ENCODE measurements around the gene ARID1B. TPM values are rescaled to one million over a fixed set of nuclear protein-coding genes. Genes with fewer than 3 reads are reported as not detected.

Gene ARID1B
- total and polyA plus RNA-seq, 12 donors, result 13.3 to 85.6 (median 50.9) TPM

GRCh38 chr6:156731396-156731795, 45.8 kb upstream of the ARID1B start:
- H3K9me3 ChIP-seq (replicated peaks in 1 of 3), result no peaks in the 10 kb centered on the region
- H3K27me3 ChIP-seq, result no peaks in the 10 kb centered on the region
- H3K4me1 ChIP-seq (replicated peaks in 1 of 2), result no peaks in the 10 kb centered on the region
- H3K27ac ChIP-seq, result no peak overlapping the region
- TF ChIP-seq CTCF (IDR thresholded peaks at IDR 0.05) (no peak), POLR2A (IDR thresholded peaks at IDR 0.05) (no peak)
- H3K36me3 ChIP-seq (replicated peaks in 1 of 2), result no peaks in the 10 kb centered on the region
- H3K4me3 ChIP-seq, result no peak overlapping the region
- intact Hi-C loops (cut with DNase I), result no loop called here
- 57 to 77% (median 70%) methylated on average over 4 of the region's 4 CpGs for whole genome bisulfite sequencing, 4 donors
- peak in 2 of 7 donors; percentile 9 to 13 for DNase-seq

- H3K27me3 ChIP-seq, result no peaks in the 10 kb centered on the region
- TF ChIP-seq CTCF (IDR thresholded peaks at IDR 0.05) (no peak), POLR2A (IDR thresholded peaks at IDR 0.05) (no peak)
- intact Hi-C loops (cut with DNase I), result no loop called here
- WGBS, 4 donors, result 85 to 95% (median 93%) methylated on average over 7 of the region's 7 CpGs
- H3K36me3 ChIP-seq (replicated peaks in 1 of 2), result peaks cover 0 to 3% of the 10 kb centered on the region in 2 donors
- H3K27ac ChIP-seq, result no peak overlapping the region
- no peaks in the 10 kb centered on the region for H3K4me1 ChIP-seq (replicated peaks in 1 of 2)
- no peaks in the 10 kb centered on the region for H3K9me3 ChIP-seq (replicated peaks in 1 of 3)
- H3K4me3 ChIP-seq, result no peak overlapping the region
- no peak for DNase-seq
Observed at GRCh38 chr6:156735751-156736150, 41.4 kb upstream of the ARID1B start.

GRCh38 chr6:156740604-156741003, 36.6 kb upstream of the ARID1B start:
- 65 to 77% (median 67%) methylated on average over 1 of the region's 1 CpG for WGBS, 4 donors
- Histone ChIP-seq H3K9me3 (replicated peaks in 1 of 3) (no peaks in the 10 kb centered on the region), H3K36me3 (replicated peaks in 1 of 2) (peaks cover 0 to 4% of the 10 kb centered on the region in 2 donors), H3K27ac (no peak overlapping the region), H3K4me3 (no peak overlapping the region), H3K4me1 (replicated peaks in 1 of 2) (no peaks in the 10 kb centered on the region), H3K27me3 (no peaks in the 10 kb centered on the region)
- intact Hi-C loops (cut with DNase I), result no loop called here
- DNase-seq, result no peak
- TF ChIP-seq CTCF (IDR thresholded peaks at IDR 0.05) (no peak), POLR2A (IDR thresholded peaks at IDR 0.05) (no peak)

DNA sequence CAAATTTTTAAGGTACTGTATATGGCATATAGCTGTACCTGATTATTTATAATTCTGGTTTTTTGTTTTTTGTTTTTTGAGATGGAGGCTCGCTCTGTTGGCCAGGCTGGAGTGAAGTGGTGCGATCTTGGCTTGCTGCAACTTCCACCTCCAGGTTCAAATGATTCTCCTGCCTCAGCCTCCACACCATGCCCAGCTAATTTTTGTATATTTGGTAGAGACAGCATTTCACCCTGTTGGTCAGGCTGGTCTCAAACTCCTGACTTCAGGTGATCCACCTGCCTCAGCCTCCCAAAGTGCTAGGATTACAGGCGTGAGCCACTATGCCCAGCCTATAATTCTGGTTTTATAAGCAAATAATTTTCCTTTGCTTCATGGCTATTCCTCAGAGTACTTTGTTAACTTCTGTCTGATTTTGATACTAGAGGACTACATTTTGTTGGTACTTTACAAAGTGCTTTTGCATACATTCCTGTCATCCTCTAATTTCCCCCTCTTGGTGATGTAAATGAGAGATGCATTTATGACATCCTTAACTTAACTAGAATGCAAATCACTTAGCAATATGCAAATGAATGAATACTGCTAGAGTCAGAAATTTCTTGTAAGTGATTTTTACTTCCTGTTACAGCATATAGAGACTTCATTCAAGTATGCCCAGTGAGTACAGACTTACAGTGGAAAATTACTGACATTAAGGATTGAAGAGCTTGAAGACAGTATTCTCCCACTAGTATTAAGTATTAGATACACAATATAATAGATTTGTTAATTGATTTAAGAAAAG, 35.7 kb upstream of the ARID1B start:
- DNase-seq, result no peak
- intact Hi-C loops (cut with DNase I), result no loop called here
- Histone ChIP-seq H3K4me3 (no peak overlapping the region), H3K9me3 (replicated peaks in 1 of 3) (no peaks in the 10 kb centered on the region), H3K4me1 (replicated peaks in 1 of 2) (no peaks in the 10 kb centered on the region), H3K27ac (no peak overlapping the region), H3K36me3 (replicated peaks in 1 of 2) (peaks cover 0 to 4% of the 10 kb centered on the region in 2 donors), H3K27me3 (no peaks in the 10 kb centered on the region)
- 90 to 96% (median 95%) methylated on average over 3 of the region's 3 CpGs for WGBS, 4 donors
- TF ChIP-seq POLR2A (IDR thresholded peaks at IDR 0.05), result no peak
- no peak for TF ChIP-seq CTCF (IDR thresholded peaks at IDR 0.05)

Data from adrenal gland (tissue), 12 donors.